HG02870 (cell line): ENCODE results near the gene TECTB.

Source experiments
- ATAC-seq: cut with Tn5 transposase; IDR thresholded peaks from one replicate; pipeline ENCODE4 v1.9.1; 2021; ENCODE audit warnings: mild to moderate bottlenecking, moderate library complexity; ENCODE audit not compliant: unreplicated experiment

The TECTB gene

GRCh38 chr10:112307358-112308124, 24.3 kb downstream of the TECTB start:
- peak; percentile 82 for ATAC-seq

- no peak for ATAC-seq
These were observed 24.9 kb downstream of the TECTB start for GRCh38 chr10:112308125-112308502.

- ATAC-seq = no peak
These were observed 28.3 kb downstream of the TECTB start for GRCh38 chr10:112311481-112311880.

DNA sequence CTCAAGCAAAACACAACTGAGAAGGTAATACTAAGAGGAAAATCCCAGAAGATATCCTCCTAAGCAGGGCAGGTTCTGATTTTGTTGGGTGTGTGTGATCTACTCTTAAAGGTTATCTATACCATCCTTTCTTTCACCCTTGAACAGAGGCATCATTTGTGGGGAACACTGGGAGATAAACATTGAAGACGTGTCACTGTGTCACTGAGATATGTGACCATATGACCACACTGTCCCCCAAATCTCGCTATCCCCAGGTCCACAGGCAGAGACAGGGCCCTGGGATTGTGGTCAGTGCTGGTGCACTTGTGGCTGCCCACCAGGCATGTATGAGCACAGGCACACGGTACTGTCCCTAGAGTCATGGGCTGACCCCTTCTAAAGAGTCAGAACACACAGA, 30.0 kb downstream of the TECTB start:
- ATAC-seq = no peak

DNA sequence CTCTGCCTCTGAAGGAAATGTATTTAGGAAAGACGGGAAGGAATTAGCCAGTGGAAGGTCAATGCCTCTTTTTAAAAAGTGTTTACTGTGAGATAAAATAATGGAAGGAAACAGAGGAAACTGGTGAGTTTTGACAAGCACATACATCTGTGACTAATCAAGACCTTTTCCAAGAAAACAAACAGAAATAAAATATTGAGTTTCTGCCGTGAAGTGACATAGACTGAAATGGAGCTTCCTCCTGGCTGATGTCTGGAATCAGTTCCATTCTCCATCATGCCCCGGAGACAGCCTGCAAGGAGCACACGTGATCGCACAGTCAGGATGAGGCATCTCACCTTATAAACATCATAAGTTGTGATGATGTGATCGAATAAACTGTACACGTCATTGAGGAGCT, 30.7 kb downstream of the TECTB start:
- ATAC-seq = no peak

DNA sequence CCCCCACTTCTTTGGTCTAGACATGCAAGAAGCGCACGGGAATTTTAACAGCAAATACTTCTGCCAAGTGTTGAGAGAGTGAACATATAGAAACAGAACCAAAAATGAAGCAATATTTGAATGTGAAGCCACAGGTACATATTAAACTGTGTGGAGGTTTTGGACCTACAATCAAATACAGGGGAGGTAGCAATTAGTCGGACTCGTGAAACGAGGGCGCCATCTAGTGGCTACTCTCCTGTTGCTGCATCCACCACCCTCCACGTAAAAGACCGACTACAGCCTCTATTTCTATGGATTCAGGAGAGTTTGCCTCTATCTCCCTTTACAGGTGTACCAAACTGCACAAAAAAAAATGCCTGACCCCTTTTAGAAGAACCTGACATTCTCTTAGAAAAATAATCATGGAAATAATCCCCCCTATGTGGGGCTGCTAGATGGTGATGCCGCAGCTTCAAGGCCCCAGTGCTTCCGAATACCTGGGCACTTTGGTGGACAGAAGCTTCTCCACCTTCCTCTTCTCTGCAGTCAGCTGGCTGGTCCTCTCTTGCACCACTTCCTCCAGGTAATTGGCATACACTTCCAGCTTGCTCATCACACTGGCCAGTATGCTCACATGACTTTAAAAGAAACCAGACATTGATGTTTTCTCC, 31.7 kb downstream of the TECTB start:
- peak; percentile 92 for ATAC-seq

GRCh38 chr10:112327678-112328077, 44.5 kb downstream of the TECTB start:
- ATAC-seq = no peak

GRCh38 chr10:112330162-112330561, 47.0 kb downstream of the TECTB start:
- ATAC-seq = peak; percentile 63

GRCh38 chr10:112330607-112331160, 47.5 kb downstream of the TECTB start:
- ATAC-seq = no peak

- ATAC-seq = no peak
These were observed 48.8 kb downstream of the TECTB start for GRCh38 chr10:112332022-112332421.

DNA sequence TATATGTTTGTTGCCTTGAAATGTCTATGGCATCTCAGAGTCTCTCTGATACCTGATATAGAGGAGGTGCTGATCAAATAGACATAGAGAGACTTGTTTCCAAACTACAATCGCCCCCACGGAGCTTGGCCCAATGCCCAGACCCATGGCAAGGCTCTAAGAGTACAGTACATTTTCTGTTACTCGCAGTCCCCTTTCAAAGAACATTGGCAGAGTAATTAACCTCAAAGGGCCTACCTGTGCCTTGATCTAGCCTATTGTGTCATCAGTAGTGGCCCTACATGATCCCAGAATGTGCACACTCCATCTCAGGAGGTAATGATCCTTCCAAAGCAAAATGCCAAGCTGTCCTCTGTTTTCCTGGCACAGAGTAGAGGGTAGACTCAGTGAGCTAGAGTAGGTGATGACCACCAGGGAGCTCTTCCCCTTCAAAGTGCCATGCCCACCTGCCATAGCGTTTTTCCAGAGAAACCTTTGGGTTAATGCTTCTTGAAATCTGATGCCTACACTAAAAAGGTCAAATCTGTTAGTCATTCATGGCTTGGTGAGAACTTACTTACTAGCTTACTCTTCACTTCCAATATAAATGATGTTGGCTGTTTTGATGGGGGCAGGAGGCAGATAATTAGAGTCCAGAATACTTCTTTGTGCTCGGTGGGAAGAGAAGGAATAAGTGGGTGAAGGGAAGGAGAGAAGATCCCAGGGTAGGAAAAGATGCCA, 49.5 kb downstream of the TECTB start:
- no peak for ATAC-seq

DNA sequence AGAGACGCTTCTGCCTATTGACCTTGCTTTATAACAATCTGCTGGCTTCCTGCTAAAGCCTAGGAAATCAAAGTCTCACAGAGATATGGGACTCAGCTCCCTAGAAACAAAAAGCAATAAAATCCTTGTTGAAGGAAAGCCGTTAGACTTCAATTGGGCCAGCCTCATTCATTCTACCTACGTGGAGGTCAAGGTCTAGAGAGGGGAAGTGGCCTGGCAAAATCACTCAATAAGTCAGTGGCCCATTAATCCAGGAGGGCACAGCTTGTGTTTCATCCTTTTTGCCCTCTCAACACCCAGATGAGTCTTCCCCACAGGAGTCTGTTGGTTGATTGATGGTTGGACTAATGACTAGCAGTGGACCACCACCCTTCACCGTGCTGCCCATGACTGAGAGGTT, 50.3 kb downstream of the TECTB start:
- no peak for ATAC-seq

- no peak for ATAC-seq
These were observed 52.1 kb downstream of the TECTB start for GRCh38 chr10:112335111-112335867.

- ATAC-seq = no peak
These were observed 52.7 kb downstream of the TECTB start for GRCh38 chr10:112335868-112336265.

- ATAC-seq = no peak
These were observed 53.5 kb downstream of the TECTB start for GRCh38 chr10:112336556-112337201.

DNA sequence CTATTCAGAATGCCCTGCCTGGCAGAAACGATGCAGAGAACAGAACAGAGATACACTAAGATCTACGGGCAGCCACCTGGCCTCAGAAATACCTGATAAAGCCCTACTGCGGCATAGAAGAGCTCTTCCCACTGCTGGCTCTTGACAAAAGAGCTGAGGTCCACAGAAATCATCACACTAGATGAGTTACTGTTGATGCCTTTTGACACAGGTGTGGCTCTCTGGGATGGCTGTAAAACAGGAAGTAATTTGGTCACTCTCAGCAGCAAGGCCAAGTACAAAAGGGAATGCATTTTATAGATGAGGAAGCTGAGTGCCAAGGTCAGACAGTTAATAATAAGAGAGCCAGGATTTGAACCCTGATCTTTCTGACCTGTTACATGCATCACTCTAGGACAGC, 55.8 kb downstream of the TECTB start:
- ATAC-seq = no peak

DNA sequence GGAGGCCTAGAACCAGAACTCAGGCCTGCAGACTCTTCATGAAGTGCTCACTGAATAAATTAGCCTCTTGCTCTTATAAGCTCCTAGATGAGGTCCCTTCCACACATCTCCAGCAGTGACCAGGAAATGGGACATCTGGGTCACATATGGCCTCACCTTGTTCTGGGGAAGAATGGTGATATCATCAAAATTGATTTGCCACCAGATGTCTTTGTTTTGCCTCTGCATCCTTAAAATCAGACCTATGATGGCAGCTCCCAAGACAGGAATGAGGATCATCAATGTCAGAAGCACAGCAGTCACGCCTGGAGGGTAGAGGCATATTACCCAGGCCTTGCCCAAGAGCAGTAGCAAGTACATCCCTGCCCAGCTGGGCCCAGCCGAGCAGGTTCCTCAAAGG, 57.4 kb downstream of the TECTB start:
- no peak for ATAC-seq

DNA sequence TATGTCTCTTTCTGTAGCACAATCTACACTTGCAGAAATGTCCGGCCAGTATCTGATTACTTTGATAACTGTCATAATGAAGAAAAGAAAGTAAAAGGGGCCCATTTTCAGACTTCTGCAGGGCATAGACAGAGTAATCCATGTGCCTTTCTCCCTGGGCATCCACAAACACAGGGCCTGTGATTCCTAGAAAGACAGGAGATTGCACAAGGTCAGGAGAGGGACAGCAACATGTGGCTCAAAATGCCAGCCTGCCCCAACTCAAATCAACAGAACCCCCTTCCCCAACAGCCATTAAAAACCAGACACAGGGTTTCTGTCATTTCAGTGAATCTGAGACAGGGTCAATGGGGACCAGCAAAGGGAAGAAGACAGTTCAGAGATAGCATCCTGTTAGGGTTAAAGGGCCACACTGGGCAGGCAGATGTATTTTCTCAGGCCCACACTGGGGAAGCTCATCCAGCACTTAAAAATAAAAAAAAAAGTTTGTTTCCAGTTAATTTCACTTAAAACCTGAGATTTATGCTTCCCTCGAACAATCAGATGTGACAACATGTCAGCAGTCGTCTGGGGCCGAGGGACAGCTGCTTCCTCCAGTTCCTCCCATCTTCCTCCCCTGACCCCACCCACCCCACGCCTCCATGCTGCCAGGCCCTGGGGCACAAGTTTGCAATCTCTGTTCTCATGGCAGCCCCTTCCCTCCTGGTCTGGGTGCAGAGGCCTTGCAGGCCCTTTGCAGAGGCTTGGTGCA, 60.0 kb downstream of the TECTB start:
- no peak for ATAC-seq

DNA sequence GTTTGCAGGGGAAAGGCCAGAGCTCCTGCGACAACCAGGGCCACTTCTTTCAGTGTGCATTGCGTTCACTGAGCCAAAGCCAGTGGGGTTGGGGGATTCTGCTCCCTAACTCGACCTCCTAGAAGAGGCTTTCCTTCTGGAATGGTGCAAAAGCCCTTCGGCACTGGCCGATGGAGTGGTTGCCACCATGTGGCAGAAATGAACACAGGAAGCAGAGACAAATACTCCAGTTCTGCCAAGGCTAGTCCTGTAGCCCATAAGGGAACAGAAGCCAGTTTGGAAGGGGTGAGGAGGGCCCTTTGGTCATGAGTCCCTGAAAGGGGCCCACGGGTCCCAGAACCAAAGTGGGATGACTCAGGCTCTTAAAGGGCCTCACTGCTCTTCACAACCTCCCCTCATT, 61.1 kb downstream of the TECTB start:
- no peak for ATAC-seq

DNA sequence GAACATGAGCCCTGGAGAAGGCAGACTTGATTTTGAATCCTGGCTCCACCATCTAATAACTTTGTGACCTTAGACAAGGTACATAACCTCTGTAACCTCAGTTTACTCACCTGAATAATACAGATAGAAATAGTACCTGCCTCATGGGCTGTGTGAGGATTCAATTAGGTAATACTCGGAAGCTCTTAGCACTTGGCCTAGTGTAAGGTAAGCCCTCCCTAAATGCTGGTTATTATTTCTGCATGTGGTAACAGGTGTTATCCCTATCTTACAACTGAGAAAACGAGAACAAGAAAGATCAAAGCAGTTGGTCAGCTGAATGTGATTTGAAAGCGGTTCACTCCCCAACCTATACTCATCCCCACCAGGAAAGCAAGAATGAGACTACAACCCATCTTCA, 62.0 kb downstream of the TECTB start:
- ATAC-seq = no peak
